Medulla oblongata (tissue), 1 donor: ENCODE data around the gene PARP2.

Source experiments
- DNase-seq: peaks from one replicate; pipeline ENCODE4 v3.0.0-alpha.2; 2015; ENCODE audit errors: extremely low spot score

Gene PARP2

GRCh38 chr14:20397511-20397910 lies 54.1 kb downstream of the PARP2 start:
- no peak for DNase-seq

GRCh38 chr14:20400589-20400964 lies 57.1 kb downstream of the PARP2 start:
- DNase-seq: no peak

- no peak for DNase-seq
These were observed 57.6 kb downstream of the PARP2 start for GRCh38 chr14:20400965-20401593.

GRCh38 chr14:20403521-20403920 lies 60.1 kb downstream of the PARP2 start:
- DNase-seq: no peak
